ENCODE measurements around the gene KIF5C.

KIF5C gene

GRCh38 chr2:148996805-148997204, 121.8 kb downstream of the KIF5C start:
- DNase-seq, result no peak

GRCh38 chr2:148998165-148998830, 123.3 kb downstream of the KIF5C start:
- DNase-seq, result no peak

DNA sequence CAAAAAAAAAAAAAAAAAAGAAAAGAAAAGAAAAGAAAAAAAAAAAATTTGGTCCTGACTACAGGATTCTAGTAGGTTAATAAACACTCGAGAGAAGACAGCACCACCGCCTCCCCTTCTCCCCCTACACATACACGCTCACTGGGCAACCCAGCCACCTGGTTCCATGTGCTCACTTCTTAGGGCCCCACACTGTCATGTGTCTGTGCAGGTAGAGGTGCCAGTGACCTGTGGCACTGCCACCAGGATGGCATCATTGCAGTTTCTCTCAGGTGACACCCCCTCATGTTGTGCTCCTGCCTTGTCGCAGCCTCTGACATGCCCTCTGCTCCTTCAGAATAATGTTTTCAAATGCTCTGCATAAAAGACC, 123.8 kb downstream of the KIF5C start:
- no peak for DNase-seq

GRCh38 chr2:148999451-148999921, 124.5 kb downstream of the KIF5C start:
- DNase-seq, result peak; percentile 10

DNA sequence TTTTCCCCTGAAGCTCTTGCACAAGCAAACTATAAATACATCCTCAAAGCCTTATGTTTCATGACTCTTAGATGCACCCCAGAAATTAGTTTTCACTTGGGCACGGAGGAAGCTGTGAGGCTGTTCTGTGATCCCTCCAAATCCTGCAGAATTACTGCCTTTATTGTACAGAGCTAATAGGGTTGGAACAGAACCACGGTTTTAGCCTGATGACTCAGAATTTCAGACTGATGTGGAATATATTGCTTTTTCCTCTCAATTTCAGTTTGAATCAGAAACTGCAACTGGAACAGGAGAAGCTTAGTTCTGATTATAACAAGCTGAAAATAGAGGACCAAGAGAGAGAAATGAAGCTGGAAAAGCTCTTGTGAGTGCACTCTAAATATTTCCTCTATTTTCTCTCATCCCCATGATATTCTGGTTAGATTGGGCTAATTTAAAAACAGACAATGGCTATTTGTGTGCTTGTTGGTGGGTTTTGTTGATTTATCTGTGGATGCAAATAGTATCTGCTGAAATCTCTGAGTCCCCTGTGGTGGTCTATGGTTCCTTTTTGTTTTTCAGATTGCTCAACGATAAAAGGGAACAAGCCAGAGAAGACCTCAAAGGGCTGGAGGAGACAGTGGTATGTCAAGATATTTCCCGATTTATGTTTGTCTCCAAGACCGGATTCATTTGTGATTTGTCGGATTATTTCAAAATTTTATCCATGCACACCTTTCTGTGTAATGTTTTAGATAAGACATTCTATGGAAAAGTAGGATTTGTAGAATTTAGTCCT, 125.3 kb downstream of the KIF5C start:
- no peak for DNase-seq

DNA sequence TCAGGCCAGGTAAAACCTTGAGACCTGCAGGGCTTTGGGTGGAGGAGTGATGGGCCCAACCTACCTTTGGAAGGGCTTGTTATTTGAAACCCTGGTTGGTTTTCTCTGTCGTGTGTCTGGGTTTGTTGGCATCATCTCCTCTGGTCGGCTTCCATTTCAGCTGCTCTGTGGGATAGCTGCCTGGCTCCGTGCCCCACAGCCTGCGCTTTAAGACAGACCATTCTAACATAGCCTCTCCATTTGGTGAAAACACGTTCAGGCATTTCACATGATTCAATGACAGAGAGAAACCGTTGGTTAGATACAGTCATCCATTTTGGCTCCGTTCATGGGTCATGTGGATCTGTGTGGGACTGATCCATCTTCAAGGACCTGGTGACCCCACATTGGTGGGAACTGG, 126.5 kb downstream of the KIF5C start:
- no peak for DNase-seq

DNA sequence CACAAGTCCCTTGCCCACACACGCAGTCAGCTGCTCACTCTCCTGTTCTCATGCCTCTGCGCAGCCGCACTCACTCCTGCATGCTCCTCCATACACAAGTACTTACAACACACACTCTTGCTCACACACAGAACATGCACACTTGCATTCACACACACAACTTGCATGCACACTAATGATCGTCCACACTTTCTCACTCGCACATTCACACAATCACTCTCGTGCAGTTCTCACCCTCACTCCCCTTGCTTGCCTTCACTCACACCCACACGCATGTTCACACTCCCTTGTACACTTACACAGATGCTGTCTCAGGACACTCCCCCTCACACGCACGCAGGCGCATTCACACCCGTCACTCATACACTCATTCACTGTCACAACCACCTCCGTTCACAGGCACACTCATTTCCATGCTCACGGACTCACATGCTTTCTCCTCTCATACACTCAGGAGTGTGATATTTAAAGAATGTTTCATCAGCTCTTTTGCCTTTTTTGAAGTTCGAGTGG, 127.4 kb downstream of the KIF5C start:
- no peak for DNase-seq

DNA sequence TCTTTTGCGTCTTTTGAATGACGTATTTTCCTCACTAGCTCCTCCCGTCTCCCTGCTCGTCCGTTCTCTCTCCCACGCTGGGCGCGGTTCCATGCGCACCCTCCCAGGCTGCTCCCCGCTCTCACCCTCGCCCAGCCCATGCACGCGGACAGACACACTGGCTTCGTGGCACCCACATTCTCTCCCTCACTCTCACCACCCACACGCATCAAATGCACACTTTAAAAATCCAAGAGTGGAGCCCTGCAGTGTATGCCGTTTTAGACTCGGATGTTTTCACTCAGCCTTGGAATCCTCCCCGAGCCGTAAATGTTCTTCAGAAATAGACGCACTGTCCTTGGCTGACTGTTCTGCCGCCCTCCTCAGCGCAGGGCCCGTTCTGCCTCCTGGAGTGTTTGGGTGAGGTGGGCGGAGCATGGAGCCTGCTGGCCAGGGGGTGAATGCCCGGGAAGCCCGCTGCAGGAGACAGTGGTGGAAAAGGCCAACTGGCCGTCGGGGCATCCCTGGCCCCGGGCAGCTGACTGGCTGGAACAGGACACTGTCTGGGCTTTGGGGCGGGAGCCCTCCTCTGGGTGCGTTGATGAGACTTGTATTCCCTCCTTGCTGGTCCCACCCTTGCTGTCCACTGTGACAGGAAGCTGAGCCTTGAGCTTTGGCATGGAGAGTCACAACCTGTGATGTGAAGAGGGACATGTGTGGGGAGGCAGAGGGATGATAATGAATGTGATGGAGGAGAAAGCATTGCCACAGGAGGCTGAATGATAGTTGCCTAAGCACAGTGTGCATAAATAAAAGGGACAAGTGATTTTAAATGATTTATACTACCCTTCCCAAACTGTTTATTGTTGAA, 128.1 kb downstream of the KIF5C start:
- DNase-seq, result no peak

GRCh38 chr2:149004836-149005235, 129.8 kb downstream of the KIF5C start:
- no peak for DNase-seq

DNA sequence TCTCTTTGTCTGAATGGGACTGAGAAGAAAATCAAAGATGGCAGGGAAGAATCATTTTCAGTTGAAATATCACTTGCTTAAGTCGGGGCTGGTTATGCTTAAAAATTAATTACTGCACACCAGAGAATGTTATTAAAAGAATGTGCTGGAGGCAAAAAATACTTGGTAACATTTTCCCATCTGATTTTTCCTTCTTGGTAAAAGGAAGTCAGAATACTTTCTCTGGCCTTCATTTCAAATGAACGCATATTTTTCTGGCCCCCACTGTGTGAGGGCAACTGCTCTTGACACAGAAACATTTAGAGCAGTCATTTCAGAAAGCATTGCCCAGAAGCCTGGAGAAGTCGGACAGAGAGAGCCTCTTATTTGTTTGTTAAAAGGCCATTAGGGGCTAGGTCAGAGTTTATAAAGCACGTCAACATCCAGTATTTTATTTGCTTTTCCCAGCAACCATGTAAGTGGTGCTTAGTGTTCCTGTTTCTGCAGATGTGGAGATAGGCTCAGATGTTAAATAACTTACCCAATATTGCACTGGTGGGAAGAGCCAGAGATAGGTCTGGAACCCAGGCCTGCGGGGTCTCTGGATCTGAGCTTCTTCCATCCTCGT, 130.5 kb downstream of the KIF5C start:
- DNase-seq, result no peak

DNA sequence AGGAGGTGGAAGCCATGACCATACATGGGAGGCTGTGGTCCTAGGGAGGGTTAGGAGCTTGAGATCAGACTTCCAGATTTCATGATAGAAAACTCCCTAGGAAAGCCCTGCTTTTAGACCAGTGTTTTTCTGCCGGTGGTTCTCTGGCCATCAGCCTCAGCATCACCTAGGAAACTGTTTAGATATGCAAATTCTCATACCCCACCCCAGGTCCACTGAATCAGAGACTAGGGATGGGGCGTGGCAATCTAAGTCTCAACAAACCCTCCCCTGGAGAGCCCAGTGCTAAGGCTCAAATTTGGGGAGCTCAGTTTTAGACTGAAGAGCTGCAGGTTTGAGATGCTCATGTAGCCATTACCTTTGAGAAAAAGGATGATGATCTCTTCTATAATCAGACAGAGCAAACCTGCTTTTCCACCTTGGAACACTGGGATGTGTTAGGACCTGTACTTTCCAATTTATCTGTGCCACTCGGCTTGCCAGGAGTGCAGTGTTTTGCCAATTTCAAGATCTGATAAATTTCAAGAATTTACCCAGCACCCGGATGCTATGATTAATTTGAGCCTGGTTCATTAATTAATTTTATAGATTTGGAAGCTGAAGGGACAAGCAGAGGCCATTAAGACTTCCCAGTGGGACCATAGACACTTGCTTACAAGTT, 132.0 kb downstream of the KIF5C start:
- DNase-seq, result no peak

GRCh38 chr2:149008381-149008780, 133.4 kb downstream of the KIF5C start:
- DNase-seq, result no peak

- DNase-seq, result no peak
Observed at GRCh38 chr2:149009576-149010461, 134.8 kb downstream of the KIF5C start.

DNA sequence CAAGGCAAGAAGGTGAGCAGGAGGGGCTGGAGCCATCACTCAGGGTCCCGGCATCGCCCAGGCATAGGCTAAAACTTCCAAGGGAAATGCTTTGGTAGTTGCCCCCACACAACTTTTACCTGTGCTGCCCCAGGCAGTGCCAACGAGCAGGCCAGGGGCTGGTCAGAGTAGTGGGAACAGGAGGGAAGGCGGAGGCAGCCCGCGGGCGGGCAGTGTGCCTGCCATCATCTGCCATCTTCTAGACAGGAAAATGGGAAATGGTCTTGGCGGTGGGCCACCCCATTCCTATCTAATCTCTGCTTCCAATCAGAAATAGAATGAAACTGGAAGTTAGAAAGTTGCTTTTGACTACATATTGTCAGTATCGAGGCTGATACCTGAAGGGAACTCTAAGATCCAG, 137.5 kb downstream of the KIF5C start:
- no peak for DNase-seq

GRCh38 chr2:149015501-149015900, 140.5 kb downstream of the KIF5C start:
- DNase-seq, result no peak

GRCh38 chr2:149015926-149016563, 141.0 kb downstream of the KIF5C start:
- no peak for DNase-seq

DNA sequence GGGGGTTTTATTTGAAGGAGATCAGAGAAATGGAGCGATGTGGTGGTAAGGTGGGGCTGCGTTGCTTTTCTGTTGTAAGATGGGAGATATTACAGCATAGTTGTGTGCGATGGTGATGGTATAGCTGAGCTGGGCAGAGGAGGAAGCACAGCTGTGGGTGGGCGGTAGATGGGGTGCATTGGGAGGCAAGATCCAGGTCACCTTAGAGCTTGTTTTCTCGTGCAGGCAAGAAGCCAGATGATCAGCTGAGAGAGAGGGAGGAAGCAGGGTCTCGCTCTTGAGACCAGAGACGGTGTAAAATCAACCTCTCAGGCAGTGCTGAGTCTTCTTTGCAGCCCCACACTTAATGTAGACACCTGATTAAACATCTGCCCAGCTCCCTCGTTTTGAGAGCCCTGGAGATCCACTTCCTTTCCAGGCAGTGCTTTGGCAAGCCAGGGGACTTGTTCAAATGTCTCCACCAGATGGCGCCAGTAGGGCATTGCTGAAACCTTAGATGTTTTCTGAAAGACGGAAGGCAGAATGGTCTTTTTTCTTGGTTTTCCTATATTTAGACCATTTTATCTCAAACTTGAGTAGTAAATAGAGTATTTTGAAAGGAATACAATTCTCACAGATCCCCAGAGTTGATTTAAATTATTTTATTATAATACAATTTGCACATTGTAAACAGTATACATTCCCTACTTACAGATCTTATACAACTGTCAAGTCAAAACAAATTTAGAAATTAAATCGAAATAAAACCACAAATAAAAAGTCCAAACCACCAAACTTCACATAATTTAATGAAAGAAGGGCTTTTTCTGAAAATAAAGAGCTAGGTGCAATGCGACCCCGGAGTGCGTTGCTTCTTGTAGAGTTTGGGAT, 142.3 kb downstream of the KIF5C start:
- peak; percentile 83 for DNase-seq

- DNase-seq, result no peak
Observed at GRCh38 chr2:149018981-149019380, 144.0 kb downstream of the KIF5C start.

GRCh38 chr2:149019768-149020167, 144.7 kb downstream of the KIF5C start:
- DNase-seq, result peak; percentile 57

DNA sequence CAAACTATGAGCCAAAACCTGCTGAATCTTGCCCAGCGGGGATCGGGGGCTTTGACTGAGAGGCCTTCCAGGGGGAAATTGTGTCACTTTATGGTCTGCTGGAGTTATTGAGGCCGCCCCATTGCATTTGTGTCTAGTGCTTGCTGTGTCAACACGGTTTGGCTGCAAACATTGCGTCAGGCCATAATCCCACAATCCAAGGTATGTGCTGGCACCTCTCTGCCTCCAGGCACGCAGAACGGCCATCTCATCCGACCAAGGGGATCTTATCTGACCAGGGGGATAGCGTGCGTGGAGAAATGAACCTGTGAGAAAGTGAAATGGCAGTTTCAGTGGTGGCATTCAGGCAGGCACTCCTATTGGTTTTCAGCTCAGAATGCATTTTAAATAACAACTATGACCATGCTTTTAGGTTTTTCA, 145.4 kb downstream of the KIF5C start:
- peak; percentile 88 for DNase-seq
